RWPE2 (cell line): ENCODE results near the gene KRTAP5-1.
"Not testable (repeated sequence)": the region's sequence is repeated elsewhere in the genome, so short reads cannot be mapped to it uniquely, and the experiment has no call there.

ENCODE experiments used
- ATAC-seq: fragments of 200-7000 bp; cut with Tn5 transposase; 3 replicates; pipeline ENCODE4 v1.9.1; 2021; ENCODE audit warnings: low read depth
- DNase-seq: peaks from one replicate; pipeline ENCODE4 v3.0.0-alpha.2; 2020; ENCODE audit warnings: low spot score
- H3K27ac ChIP-seq: fragments of 450-650 bp; 2 replicates; pipeline ENCODE4 v1.5.1; 2017; ENCODE audit warnings: mild to moderate bottlenecking; ENCODE audit not compliant: poor library complexity, severe bottlenecking
- H3K27me3 ChIP-seq: fragments of 250-450 bp; sonication (Bioruptor Pico); 2 replicates; pipeline ENCODE4 v1.5.1; 2021; ENCODE audit warnings: mild to moderate bottlenecking, moderate library complexity; ENCODE audit not compliant: insufficient read depth, poor library complexity, severe bottlenecking
- H3K36me3 ChIP-seq: fragments of 250-450 bp; sonication (Bioruptor Pico); 2 replicates; pipeline ENCODE4 v1.5.1; 2020; ENCODE audit warnings: low read depth, mild to moderate bottlenecking, moderate library complexity
- H3K4me1 ChIP-seq: fragments of 250-450 bp; sonication (Bioruptor Pico); 2 replicates; pipeline ENCODE4 v1.5.1; 2021; ENCODE audit warnings: mild to moderate bottlenecking, moderate library complexity; ENCODE audit not compliant: insufficient read depth, poor library complexity, severe bottlenecking
- H3K4me3 ChIP-seq: fragments of 250-450 bp; sonication (Bioruptor Pico); 2 replicates; pipeline ENCODE4 v1.5.1; 2021; ENCODE audit warnings: mild to moderate bottlenecking, moderate library complexity; ENCODE audit not compliant: severe bottlenecking
- H3K9me3 ChIP-seq: fragments of 250-450 bp; sonication (Bioruptor Pico); 2 replicates; pipeline ENCODE4 v1.5.1; 2021; ENCODE audit warnings: mild to moderate bottlenecking, moderate library complexity; ENCODE audit not compliant: severe bottlenecking
- CTCF ChIP-seq: fragments of 450-650 bp; IDR thresholded peaks from one replicate; pipeline ENCODE4 v1.5.1; 2017; ENCODE audit warnings: mild to moderate bottlenecking, moderate library complexity; ENCODE audit not compliant: poor library complexity, severe bottlenecking

Gene KRTAP5-1

GRCh38 chr11:1584661-1585370 is at the start of gene KRTAP5-1:
Gene KRTAP5-1 (minus strand): TSS chr11:1585283. CDS start chr11:1585249, 34 bp downstream.
- not testable (repeated sequence) for H3K36me3 ChIP-seq, ATAC-seq, DNase-seq, H3K27me3 ChIP-seq, H3K27ac ChIP-seq, H3K9me3 ChIP-seq, H3K4me3 ChIP-seq, H3K4me1 ChIP-seq

DNA sequence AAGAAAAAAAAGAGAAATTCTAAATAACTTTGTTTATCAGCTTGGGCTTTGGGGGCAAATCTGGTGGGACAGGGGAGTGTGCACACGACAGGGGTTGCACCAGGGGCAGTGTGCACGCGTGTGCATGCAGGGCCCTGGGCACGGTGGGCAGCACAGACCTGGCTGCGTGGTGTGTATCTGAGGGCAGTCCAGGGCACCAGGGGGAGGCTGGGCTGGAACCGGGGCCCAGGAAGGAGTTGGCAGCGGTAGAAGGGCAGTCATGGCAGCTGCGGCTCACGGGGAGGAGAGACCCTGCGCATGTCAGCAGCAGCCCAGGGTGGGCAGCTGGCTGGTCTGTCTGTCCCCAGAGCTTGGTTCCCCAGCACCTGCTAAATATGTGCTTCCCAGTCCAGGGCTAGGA is 48.8 kb upstream of the KRTAP5-1 start:
- TF ChIP-seq CTCF, result no peak
- Histone ChIP-seq H3K27ac (no peak overlapping the region), H3K9me3 (no peaks in the 10 kb centered on the region), H3K4me1 (no peaks in the 10 kb centered on the region), H3K27me3 (peaks cover 5% of the 10 kb centered on the region), H3K36me3 (no peaks in the 10 kb centered on the region), H3K4me3 (no peak overlapping the region)
- no peak for DNase-seq
- no peak for ATAC-seq

- H3K4me3 ChIP-seq, result no peak overlapping the region
- peaks cover 15% of the 10 kb centered on the region for H3K27me3 ChIP-seq
- H3K27ac ChIP-seq, result no peak overlapping the region
- H3K36me3 ChIP-seq, result no peaks in the 10 kb centered on the region
- no peaks in the 10 kb centered on the region for H3K9me3 ChIP-seq
- DNase-seq (no peak), ATAC-seq (no peak)
- no peak for TF ChIP-seq CTCF
- no peaks in the 10 kb centered on the region for H3K4me1 ChIP-seq
Measured at GRCh38 chr11:1632053-1632714, 47.1 kb upstream of the KRTAP5-1 start.

GRCh38 chr11:1631066-1631568 is 46.0 kb upstream of the KRTAP5-1 start:
- no peaks in the 10 kb centered on the region for H3K9me3 ChIP-seq
- H3K4me3 ChIP-seq, result no peak overlapping the region
- H3K4me1 ChIP-seq, result no peaks in the 10 kb centered on the region
- TF ChIP-seq CTCF, result no peak
- no peaks in the 10 kb centered on the region for H3K36me3 ChIP-seq
- no peak overlapping the region for H3K27ac ChIP-seq
- DNase-seq (peak; percentile 19), ATAC-seq (no peak)
- H3K27me3 ChIP-seq, result peaks cover 22% of the 10 kb centered on the region

GRCh38 chr11:1630271-1630670 is 45.2 kb upstream of the KRTAP5-1 start:
- DNase-seq, result peak; percentile 14
- peaks cover 25% of the 10 kb centered on the region for H3K27me3 ChIP-seq

More at GRCh38 chr11:1630271-1630670, 45.2 kb upstream of the KRTAP5-1 start:
- no peak for TF ChIP-seq CTCF
- Histone ChIP-seq H3K4me3 (no peak overlapping the region), H3K4me1 (no peaks in the 10 kb centered on the region), H3K27ac (no peak overlapping the region), H3K36me3 (no peaks in the 10 kb centered on the region), H3K9me3 (no peaks in the 10 kb centered on the region)
- no peak for ATAC-seq
